ENCODE data around the gene CACNG7. TPM values are rescaled to one million over a fixed set of nuclear protein-coding genes. Genes with fewer than 3 reads are reported as not detected.
A peak's percentile ranks its signal among the peaks of the same experiment; 100 is the strongest.

The CACNG7 gene
- total and polyA plus RNA-seq, 10 of the 15 experiments (the other 5 are each of a cell fraction or from before 2014, with no cell fraction given) = not detected

GRCh38 chr19:53945441-53945840, 36.4 kb downstream of the CACNG7 start:
- Histone ChIP-seq H3K36me3 (ENCODE audit: control insufficient read depth in 2 of 2, insufficient read depth in 2 of 2, low read length in 1 of 2) (no peaks in the 10 kb centered on the region), H3K9ac (ENCODE audit: control insufficient read depth, insufficient read depth, low read length) (no peak overlapping the region), H3K27me3 (replicated peaks in 1 of 2; ENCODE audit: control insufficient read depth in 2 of 2, insufficient read depth in 2 of 2, low read length in 1 of 2) (no peaks in the 10 kb centered on the region), H3K4me2 (ENCODE audit: control insufficient read depth, insufficient read depth) (no peak overlapping the region), H3K4me3 (no peak overlapping the region), H3K27ac (ENCODE audit: control insufficient read depth, insufficient read depth) (no peak overlapping the region), H4K20me1 (ENCODE audit: control insufficient read depth, insufficient read depth) (no peaks in the 10 kb centered on the region), H2AFZ (ENCODE audit: control insufficient read depth, low read depth, low read length) (no peak overlapping the region), H3K4me1 (ENCODE audit: control insufficient read depth, insufficient read depth, low read length) (no peaks in the 10 kb centered on the region), H3K79me2 (ENCODE audit: control insufficient read depth, insufficient read depth, low read length) (no peaks in the 10 kb centered on the region), H3K9me3 (replicated peaks; ENCODE audit: control insufficient read depth, insufficient read depth, low read length) (no peaks in the 10 kb centered on the region; the same call in 2 of the 3 replicates)
- RAD21 ChIA-PET (ENCODE audit: unreplicated experiment) = no interaction called here
- TF ChIP-seq POU2F2 (IDR thresholded peaks at IDR 0.05; ENCODE audit: borderline replicate concordance, low read depth, low read length) (no peak), MLLT1 (IDR thresholded peaks at IDR 0.05) (peak; percentile 58; the same call in 1 of the 2 replicates)
- SMC1A ChIA-PET (ENCODE audit: uncharacterized antibody, unreplicated experiment) = interaction anchor here (0.6 kb wide), 1 partner anchor 11 kb away, joined by 3 read pairs; no protein-coding TSS in a partner anchor
- FAIRE-seq = no peak
- no peak for DNase-seq (ENCODE audit: low read depth, low spot score)
- intact Hi-C loops (cut with micrococcal nuclease; ENCODE audit: unreplicated experiment) = no loop called here
- no TSS peak for BruUV-seq (replicated peaks)
- ATAC-seq = no peak
- in situ Hi-C loops (cut with MboI) = no loop called here
- CTCF ChIA-PET = no interaction called here
- 18% methylated on average over 9 of the region's 9 CpGs for WGBS (ENCODE audit: insufficient coverage, insufficient replicate concordance, low lambda C conversion rate, missing lambda C conversion rate)
- POLR2A ChIA-PET = no interaction called here

DNA sequence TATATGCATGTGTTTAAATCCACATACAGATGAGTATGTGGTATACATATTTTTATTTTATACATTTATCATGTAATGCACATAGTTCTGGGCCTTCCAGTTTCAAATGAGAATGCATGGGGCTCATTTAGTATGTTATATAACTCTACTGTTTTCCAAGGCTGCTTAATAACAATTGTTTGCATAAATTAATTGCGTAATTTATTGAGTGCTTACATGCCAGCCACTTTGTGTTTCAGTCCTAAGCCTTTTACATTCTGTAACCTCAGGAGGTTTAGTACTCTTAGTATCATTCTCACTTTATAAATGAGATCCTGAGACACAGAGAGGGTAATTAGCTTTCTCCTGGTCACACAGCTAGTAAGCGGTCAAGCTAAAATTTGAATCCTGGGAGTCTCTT, 36.9 kb downstream of the CACNG7 start:
- in situ Hi-C loops (cut with MboI) = no loop called here

More for the DNA sequence above, 36.9 kb downstream of the CACNG7 start:
- SMC1A ChIA-PET (ENCODE audit: uncharacterized antibody, unreplicated experiment) = no interaction called here
- intact Hi-C loops (cut with micrococcal nuclease; ENCODE audit: unreplicated experiment) = no loop called here
- no peak for FAIRE-seq
- no peaks in the 10 kb centered on the region for H4K20me1 ChIP-seq (ENCODE audit: control insufficient read depth, insufficient read depth)
- H3K9me3 ChIP-seq (replicated peaks; ENCODE audit: control insufficient read depth, insufficient read depth, low read length) = no peaks in the 10 kb centered on the region; the same call in 2 of the 3 replicates
- RAD21 ChIA-PET (ENCODE audit: unreplicated experiment) = no interaction called here
- no peak for ATAC-seq
- no peaks in the 10 kb centered on the region for H3K4me1 ChIP-seq (ENCODE audit: control insufficient read depth, insufficient read depth, low read length)
- H3K4me3 ChIP-seq = no peak overlapping the region
- H3K36me3 ChIP-seq (ENCODE audit: control insufficient read depth in 2 of 2, insufficient read depth in 2 of 2, low read length in 1 of 2) = no peaks in the 10 kb centered on the region
- CTCF ChIA-PET = no interaction called here
- H3K79me2 ChIP-seq (ENCODE audit: control insufficient read depth, insufficient read depth, low read length) = no peaks in the 10 kb centered on the region
- no peak overlapping the region for H3K4me2 ChIP-seq (ENCODE audit: control insufficient read depth, insufficient read depth)
- no peak overlapping the region for H3K27ac ChIP-seq (ENCODE audit: control insufficient read depth, insufficient read depth)
- POLR2A ChIA-PET = no interaction called here
- 72% methylated on average over 2 of the region's 2 CpGs for WGBS (ENCODE audit: insufficient coverage, insufficient replicate concordance, low lambda C conversion rate, missing lambda C conversion rate)
- H3K27me3 ChIP-seq (replicated peaks in 1 of 2; ENCODE audit: control insufficient read depth in 2 of 2, insufficient read depth in 2 of 2, low read length in 1 of 2) = no peaks in the 10 kb centered on the region
- no peak overlapping the region for H2AFZ ChIP-seq (ENCODE audit: control insufficient read depth, low read depth, low read length)
- no TSS peak for BruUV-seq (replicated peaks)
- H3K9ac ChIP-seq (ENCODE audit: control insufficient read depth, insufficient read depth, low read length) = no peak overlapping the region
- DNase-seq (ENCODE audit: low read depth, low spot score) = no peak
- no peak for TF ChIP-seq LARP7 (IDR thresholded peaks at IDR 0.05)

All from GM12878 (cell line).